GM08714 (cell line): ENCODE measurements around the gene CLPTM1L.
"Not testable (repeated sequence)": the region's sequence is repeated elsewhere in the genome, so short reads cannot be mapped to it uniquely, and the experiment has no call there.

Source experiments
- H3K4me3 ChIP-seq: fragments of 200-500 bp; sonication (Bioruptor generic); 2 replicates; pipeline ENCODE4 v1.5.1; 2014; ENCODE audit warnings: mild to moderate bottlenecking, low read length, inconsistent platforms
- ZNF274 ChIP-seq: IDR thresholded peaks from 2 replicates; pipeline ENCODE4 v1.6.1; 2012; ENCODE audit warnings: mild to moderate bottlenecking, low read depth, low read length

The CLPTM1L gene

DNA sequence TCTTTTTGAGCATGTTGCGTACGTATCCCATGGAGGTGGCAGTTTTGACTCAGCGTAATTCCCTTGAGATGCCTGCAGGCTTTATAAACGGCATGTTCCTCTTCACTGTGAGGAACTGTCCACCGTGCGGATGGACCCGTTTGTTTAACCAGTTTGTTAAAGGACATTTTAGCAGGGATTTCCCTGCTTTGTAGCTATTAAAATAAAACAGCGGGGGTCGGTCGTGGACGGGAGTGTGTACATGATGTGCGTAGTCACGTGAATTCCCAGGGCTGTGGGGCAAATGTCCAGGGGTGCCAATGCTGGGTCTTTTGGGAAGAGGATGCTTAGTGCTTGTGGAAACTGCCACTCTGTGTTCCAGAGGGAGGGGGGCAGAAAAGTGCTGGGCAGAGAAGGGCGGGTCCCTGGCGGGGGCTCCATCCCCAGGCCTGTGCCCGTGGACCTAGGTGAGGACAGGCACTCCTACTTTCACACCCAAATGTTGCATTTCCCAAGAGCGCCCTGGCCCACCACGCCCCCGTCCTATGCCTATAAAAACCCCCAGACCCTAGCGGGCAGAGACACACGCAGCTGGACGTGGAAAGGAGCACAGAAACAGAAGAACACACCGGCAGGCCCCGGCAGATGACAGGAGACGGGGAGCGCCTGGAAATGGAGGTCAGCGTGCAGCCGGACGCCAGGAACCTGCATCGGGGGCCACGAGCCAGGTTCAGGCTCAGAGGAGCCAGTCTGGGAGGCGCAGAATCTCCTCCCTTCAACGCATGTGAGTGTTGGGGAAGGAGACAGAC is 46.0 kb downstream of the CLPTM1L start:
- no peak for TF ChIP-seq ZNF274
- H3K4me3 ChIP-seq = no peak overlapping the region

DNA sequence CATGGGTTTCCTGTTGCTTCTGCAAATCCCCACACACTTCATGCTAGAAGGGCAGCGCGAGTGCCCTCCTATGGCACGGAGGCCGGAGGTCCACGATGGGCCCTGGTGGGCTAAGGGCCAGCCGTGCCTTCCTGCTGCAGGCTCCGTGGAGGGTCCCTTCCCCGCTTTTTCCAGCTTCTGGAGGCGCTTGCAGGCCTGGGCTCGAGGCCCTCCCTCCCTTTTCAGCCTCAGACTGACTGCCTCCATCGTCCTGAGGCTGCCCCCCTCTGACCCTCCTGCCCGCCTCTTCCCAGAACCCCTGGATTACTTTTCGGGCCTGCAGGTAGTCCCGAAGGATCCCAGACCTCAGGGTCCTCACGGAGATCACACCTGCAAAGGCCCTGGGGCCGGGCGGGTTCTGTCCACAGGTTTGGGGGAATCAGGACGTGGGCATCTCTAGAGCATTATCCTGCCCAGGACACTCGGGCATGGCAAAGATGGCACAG is 46.8 kb downstream of the CLPTM1L start:
- H3K4me3 ChIP-seq = no peak overlapping the region
- TF ChIP-seq ZNF274 = no peak

DNA sequence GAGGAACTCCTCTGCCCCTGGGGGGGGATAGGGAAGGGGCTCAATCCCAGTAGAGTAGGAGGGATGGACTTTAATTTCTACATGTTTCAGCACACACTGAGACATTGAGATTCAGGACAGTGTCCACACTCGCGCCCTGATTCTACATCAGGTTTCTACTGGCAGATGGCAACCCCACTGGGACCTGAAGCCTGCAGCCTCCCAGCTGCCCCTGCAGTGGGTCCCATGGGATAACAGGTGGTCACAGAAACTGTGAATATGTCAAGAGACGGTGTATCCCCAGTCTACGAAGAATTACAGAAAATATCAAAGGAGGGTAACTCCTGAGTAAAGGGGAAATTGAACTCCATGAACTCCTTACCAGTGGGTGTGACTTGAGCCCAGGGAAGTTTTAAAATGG is 47.7 kb downstream of the CLPTM1L start:
- no peak overlapping the region for H3K4me3 ChIP-seq
- no peak for TF ChIP-seq ZNF274

DNA sequence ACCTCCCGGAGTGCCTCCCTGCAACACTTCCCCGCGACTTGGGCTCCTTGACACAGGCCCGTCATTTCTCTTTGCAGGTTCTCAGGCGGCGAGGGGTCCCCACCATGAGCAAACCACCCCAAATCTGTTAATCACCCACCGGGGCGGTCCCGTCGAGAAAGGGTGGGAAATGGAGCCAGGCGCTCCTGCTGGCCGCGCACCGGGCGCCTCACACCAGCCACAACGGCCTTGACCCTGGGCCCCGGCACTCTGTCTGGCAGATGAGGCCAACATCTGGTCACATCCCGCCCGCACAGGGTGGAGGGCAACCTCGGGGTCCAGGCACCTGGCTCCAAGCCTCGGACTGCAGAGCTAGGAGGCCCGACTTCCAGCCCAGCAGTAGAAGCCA is 49.3 kb downstream of the CLPTM1L start:
- H3K4me3 ChIP-seq = no peak overlapping the region
- TF ChIP-seq ZNF274 = no peak

GRCh38 chr5:1294835-1295649 is 49.9 kb downstream of the CLPTM1L start, which contains the start of gene TERT:
Gene TERT (minus strand): TSS chr5:1295068. CDS start chr5:1294989, 79 bp downstream.
- no peak for TF ChIP-seq ZNF274
- no peak within 1 kb of the TSS for H3K4me3 ChIP-seq

DNA sequence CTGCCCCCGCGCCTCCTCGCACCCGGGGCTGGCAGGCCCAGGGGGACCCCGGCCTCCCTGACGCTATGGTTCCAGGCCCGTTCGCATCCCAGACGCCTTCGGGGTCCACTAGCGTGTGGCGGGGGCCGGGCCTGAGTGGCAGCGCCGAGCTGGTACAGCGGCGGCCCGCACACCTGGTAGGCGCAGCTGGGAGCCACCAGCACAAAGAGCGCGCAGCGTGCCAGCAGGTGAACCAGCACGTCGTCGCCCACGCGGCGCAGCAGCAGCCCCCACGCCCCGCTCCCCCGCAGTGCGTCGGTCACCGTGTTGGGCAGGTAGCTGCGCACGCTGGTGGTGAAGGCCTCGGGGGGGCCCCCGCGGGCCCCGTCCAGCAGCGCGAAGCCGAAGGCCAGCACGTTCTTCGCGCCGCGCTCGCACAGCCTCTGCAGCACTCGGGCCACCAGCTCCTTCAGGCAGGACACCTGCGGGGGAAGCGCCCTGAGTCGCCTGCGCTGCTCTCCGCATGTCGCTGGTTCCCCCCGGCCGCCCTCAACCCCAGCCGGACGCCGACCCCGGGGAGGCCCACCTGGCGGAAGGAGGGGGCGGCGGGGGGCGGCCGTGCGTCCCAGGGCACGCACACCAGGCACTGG is 50.6 kb downstream of the CLPTM1L start:
- no peak overlapping the region for H3K4me3 ChIP-seq
- no peak for TF ChIP-seq ZNF274

- H3K4me3 ChIP-seq = no peak overlapping the region
- TF ChIP-seq ZNF274 = no peak
Measured at GRCh38 chr5:1293416-1294205, 51.3 kb downstream of the CLPTM1L start.

DNA sequence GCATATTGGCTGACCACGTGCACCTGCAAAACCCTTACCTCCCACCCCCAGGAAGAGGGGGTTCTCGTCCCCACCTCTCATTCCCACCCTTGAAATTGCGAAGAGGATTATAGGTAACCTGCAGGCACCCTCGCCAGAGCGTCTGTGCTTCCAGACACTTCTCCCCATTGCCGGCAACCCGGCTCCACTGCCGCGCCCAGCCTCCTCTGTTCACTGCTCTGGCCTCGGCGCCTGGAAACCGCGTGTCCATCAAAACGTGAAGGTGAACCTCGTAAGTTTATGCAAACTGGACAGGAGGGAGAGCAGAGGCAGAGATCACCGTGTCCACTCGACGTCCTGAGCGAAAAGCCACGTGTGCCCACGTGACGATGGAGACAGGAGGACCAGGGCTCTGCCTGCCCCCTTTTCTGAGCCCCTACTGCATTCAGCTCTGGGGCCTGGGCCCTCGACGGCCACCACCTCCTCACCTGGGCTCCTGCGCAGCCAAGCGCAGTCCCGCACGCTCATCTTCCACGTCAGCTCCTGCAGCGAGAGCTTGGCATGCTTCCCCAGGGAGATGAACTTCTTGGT is 52.0 kb downstream of the CLPTM1L start:
- H3K4me3 ChIP-seq = no peak overlapping the region
- TF ChIP-seq ZNF274 = no peak

GRCh38 chr5:1292139-1292538 is 52.8 kb downstream of the CLPTM1L start:
- TF ChIP-seq ZNF274 = no peak
- H3K4me3 ChIP-seq = no peak overlapping the region

DNA sequence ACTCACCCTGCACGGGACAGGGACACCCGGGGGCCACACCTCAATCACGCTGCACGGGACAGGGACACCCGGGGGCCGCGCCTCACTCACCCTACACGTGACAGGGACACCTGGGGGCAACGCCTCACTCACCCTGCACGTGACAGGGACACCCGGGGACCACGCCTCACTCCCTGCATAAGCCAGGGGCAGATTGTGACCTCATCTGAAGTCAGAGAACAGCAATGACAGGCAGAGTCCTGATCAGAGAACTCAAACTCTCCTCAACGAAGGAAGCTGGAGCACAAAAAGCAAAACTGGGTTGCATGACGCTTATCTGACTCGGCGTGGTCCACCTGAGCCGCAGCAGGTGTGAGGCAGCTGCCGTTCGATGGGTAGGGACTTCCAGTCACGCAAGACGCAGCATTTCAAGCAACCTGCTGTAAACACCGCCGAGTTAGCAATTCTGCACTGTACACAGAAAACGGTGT is 53.3 kb downstream of the CLPTM1L start:
- no peak for TF ChIP-seq ZNF274
- no peak overlapping the region for H3K4me3 ChIP-seq

- not testable (repeated sequence) for H3K4me3 ChIP-seq
Measured at GRCh38 chr5:1290956-1291355, 53.9 kb downstream of the CLPTM1L start.

- not testable (repeated sequence) for H3K4me3 ChIP-seq
Measured at GRCh38 chr5:1289559-1289958, 55.3 kb downstream of the CLPTM1L start.
